Measurements from ENCODE around the gene PTPN11. TPM values are rescaled to one million over a fixed set of nuclear protein-coding genes. Genes with fewer than 3 reads are reported as not detected.

The PTPN11 gene
- polyA plus RNA-seq, 1 donor (not counting 4 experiments of a cell fraction or from before 2014, with no cell fraction given) = 95.3 TPM

DNA sequence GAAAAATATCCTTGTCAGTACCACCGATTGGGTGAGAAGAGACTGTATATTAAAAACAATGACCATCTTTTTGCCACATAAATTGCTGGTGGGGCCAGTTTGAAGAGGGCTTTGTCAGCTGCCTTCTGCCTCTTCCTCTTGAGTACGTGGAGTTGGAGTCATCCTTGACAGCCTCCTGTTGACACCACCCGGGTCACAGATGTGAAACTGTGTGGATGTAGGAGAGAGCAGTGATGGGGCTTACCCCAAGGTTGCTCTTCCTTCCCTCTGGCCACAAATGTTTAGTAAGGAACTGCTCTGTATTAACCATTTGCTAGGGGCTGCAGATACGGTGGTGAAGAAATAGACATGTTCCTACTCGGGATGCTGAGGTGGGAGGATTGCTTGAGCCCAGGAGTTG lies 12.2 kb downstream of the PTPN11 start:
- no peak for FAIRE-seq
- Histone ChIP-seq H3K4me1 (ENCODE audit: control insufficient read depth, extremely low read depth, insufficient read depth, low read length) (no peaks in the 10 kb centered on the region), H3K79me2 (ENCODE audit: control insufficient read depth, insufficient read depth, low read length) (peaks cover 93% of the 10 kb centered on the region), H3K9ac (ENCODE audit: control insufficient read depth, extremely low read depth, insufficient read depth, low read length) (no peak overlapping the region), H3K27me3 (ENCODE audit: control insufficient read depth, extremely low read depth, insufficient read depth, low read length) (no peaks in the 10 kb centered on the region), H3K9me1 (ENCODE audit: control insufficient read depth, extremely low read depth, insufficient read depth, low read length) (no peaks in the 10 kb centered on the region), H3K4me2 (ENCODE audit: control insufficient read depth, extremely low read depth, insufficient read depth, low read depth, low read length) (no peak overlapping the region), H3K9me3 (ENCODE audit: control insufficient read depth, low read depth, low read length) (no peaks in the 10 kb centered on the region), H3K36me3 (ENCODE audit: control insufficient read depth in 2 of 2, extremely low read depth in 1 of 2, insufficient read depth in 2 of 2, low read length in 2 of 2) (peaks cover 4 to 6% of the 10 kb centered on the region in 2 experiments), H2AFZ (ENCODE audit: control insufficient read depth, low read length) (no peak overlapping the region), H3K27ac (ENCODE audit: control insufficient read depth, insufficient read depth, low read length) (no peak overlapping the region), H3K4me3 (ENCODE audit: control insufficient read depth in 2 of 3, extremely low read depth in 1 of 3, insufficient read depth in 2 of 3, low read depth in 1 of 3, low read length in 3 of 3) (no peak overlapping the region), H4K20me1 (ENCODE audit: control insufficient read depth, extremely low read depth, insufficient read depth, low read length) (peaks cover 2% of the 10 kb centered on the region)
- TF ChIP-seq, protein P1, sequence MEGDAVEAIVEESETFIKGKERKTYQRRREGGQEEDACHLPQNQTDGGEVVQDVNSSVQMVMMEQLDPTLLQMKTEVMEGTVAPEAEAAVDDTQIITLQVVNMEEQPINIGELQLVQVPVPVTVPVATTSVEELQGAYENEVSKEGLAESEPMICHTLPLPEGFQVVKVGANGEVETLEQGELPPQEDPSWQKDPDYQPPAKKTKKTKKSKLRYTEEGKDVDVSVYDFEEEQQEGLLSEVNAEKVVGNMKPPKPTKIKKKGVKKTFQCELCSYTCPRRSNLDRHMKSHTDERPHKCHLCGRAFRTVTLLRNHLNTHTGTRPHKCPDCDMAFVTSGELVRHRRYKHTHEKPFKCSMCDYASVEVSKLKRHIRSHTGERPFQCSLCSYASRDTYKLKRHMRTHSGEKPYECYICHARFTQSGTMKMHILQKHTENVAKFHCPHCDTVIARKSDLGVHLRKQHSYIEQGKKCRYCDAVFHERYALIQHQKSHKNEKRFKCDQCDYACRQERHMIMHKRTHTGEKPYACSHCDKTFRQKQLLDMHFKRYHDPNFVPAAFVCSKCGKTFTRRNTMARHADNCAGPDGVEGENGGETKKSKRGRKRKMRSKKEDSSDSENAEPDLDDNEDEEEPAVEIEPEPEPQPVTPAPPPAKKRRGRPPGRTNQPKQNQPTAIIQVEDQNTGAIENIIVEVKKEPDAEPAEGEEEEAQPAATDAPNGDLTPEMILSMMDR (optimal IDR thresholded peaks at IDR 0.05 in 1 of 3, IDR thresholded peaks at IDR 0.05 in 1 of 3, conservative IDR thresholded peaks at IDR 0.05 in 1 of 3; ENCODE audit: extremely low read depth in 1 of 3, insufficient read depth in 2 of 3, low read length in 3 of 3) = no peak
- no peak for TF ChIP-seq EZH2 (IDR thresholded peaks at IDR 0.05; ENCODE audit: low read length)
- dilution Hi-C loops (cut with MboI; ENCODE audit: extremely low pct_ligation_motif_present, low sequenced_read_pairs) = no loop called here
- DNase-seq (ENCODE audit: low read depth, low spot score) = no peak

DNA sequence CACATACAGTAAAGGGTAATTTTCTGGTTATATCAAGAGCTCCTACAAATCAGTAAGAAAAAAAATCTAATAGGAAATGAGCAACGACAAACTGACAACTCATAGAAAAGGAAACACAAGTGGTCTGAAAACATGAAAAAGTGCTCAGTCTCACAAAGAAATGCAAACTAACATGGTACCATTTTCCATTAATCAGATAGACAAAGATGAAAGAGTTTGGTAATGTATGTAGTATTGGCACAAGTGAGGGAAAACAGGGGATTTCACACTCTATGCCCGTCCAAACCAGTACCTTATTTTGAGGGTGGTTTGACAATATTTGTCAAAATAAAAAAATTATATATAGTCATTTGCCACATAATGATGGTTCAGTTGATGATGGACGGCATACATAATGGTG lies 13.2 kb downstream of the PTPN11 start:
- no peak overlapping the region for H3K9ac ChIP-seq (ENCODE audit: control insufficient read depth, extremely low read depth, insufficient read depth, low read length)
- dilution Hi-C loops (cut with MboI; ENCODE audit: extremely low pct_ligation_motif_present, low sequenced_read_pairs) = no loop called here
- no peaks in the 10 kb centered on the region for H3K4me1 ChIP-seq (ENCODE audit: control insufficient read depth, extremely low read depth, insufficient read depth, low read length)
- peaks cover 2% of the 10 kb centered on the region for H4K20me1 ChIP-seq (ENCODE audit: control insufficient read depth, extremely low read depth, insufficient read depth, low read length)
- DNase-seq (ENCODE audit: low read depth, low spot score) (no peak), FAIRE-seq (no peak)
- no peaks in the 10 kb centered on the region for H3K27me3 ChIP-seq (ENCODE audit: control insufficient read depth, extremely low read depth, insufficient read depth, low read length)
- H3K79me2 ChIP-seq (ENCODE audit: control insufficient read depth, insufficient read depth, low read length) = peaks cover 91% of the 10 kb centered on the region
- TF ChIP-seq, protein P1 (optimal IDR thresholded peaks at IDR 0.05 in 1 of 3, IDR thresholded peaks at IDR 0.05 in 1 of 3, conservative IDR thresholded peaks at IDR 0.05 in 1 of 3; ENCODE audit: extremely low read depth in 1 of 3, insufficient read depth in 2 of 3, low read length in 3 of 3) = no peak
- TF ChIP-seq EZH2 (IDR thresholded peaks at IDR 0.05; ENCODE audit: low read length) = no peak
- H3K9me1 ChIP-seq (ENCODE audit: control insufficient read depth, extremely low read depth, insufficient read depth, low read length) = no peaks in the 10 kb centered on the region
- no peaks in the 10 kb centered on the region for H3K9me3 ChIP-seq (ENCODE audit: control insufficient read depth, low read depth, low read length)
- H3K4me3 ChIP-seq (ENCODE audit: control insufficient read depth in 2 of 3, extremely low read depth in 1 of 3, insufficient read depth in 2 of 3, low read depth in 1 of 3, low read length in 3 of 3) = no peak overlapping the region
- H3K4me2 ChIP-seq (ENCODE audit: control insufficient read depth, extremely low read depth, insufficient read depth, low read depth, low read length) = no peak overlapping the region
- peaks cover 4% of the 10 kb centered on the region in 2 experiments for H3K36me3 ChIP-seq (ENCODE audit: control insufficient read depth in 2 of 2, extremely low read depth in 1 of 2, insufficient read depth in 2 of 2, low read length in 2 of 2)
- no peak overlapping the region for H2AFZ ChIP-seq (ENCODE audit: control insufficient read depth, low read length)
- H3K27ac ChIP-seq (ENCODE audit: control insufficient read depth, insufficient read depth, low read length) = no peak overlapping the region
